ENCODE measurements around the gene EPG5.

Gene EPG5

GRCh38 chr18:45940724-45941123 is 26.4 kb downstream of the EPG5 start:
- peaks cover 82% of the 10 kb centered on the region for H3K36me3 ChIP-seq (ENCODE audit: control insufficient read depth, insufficient read depth, low read length, severe bottlenecking)
- peaks cover 4% of the 10 kb centered on the region for H3K4me1 ChIP-seq (ENCODE audit: control insufficient read depth, insufficient read depth, low read length)

GRCh38 chr18:45939236-45939635 is 27.9 kb downstream of the EPG5 start:
- peaks cover 8% of the 10 kb centered on the region for H3K4me1 ChIP-seq (ENCODE audit: control insufficient read depth, insufficient read depth, low read length)
- H3K9ac ChIP-seq (ENCODE audit: low read length) = no peak overlapping the region
- peaks cover 75% of the 10 kb centered on the region for H3K36me3 ChIP-seq (ENCODE audit: control insufficient read depth, insufficient read depth, low read length, severe bottlenecking)
- no peaks in the 10 kb centered on the region for H3K27me3 ChIP-seq (replicated peaks; ENCODE audit: control insufficient read depth, insufficient read depth, low read length)
- H3K4me3 ChIP-seq (ENCODE audit: low read length) = no peak overlapping the region
- DNase-seq (ENCODE audit: low read depth) = no peak
- H3K9me3 ChIP-seq (ENCODE audit: control insufficient read depth, low read length) = no peaks in the 10 kb centered on the region

More at GRCh38 chr18:45940724-45941123, 26.4 kb downstream of the EPG5 start:
- Histone ChIP-seq H3K27me3 (replicated peaks; ENCODE audit: control insufficient read depth, insufficient read depth, low read length) (no peaks in the 10 kb centered on the region), H3K9me3 (ENCODE audit: control insufficient read depth, low read length) (no peaks in the 10 kb centered on the region), H3K9ac (ENCODE audit: low read length) (no peak overlapping the region), H3K4me3 (ENCODE audit: low read length) (no peak overlapping the region)
- DNase-seq (ENCODE audit: low read depth) = no peak

- Histone ChIP-seq H3K9me3 (ENCODE audit: control insufficient read depth, low read length) (no peaks in the 10 kb centered on the region), H3K4me1 (ENCODE audit: control insufficient read depth, insufficient read depth, low read length) (peaks cover 8% of the 10 kb centered on the region), H3K27me3 (replicated peaks; ENCODE audit: control insufficient read depth, insufficient read depth, low read length) (no peaks in the 10 kb centered on the region), H3K9ac (ENCODE audit: low read length) (no peak overlapping the region), H3K4me3 (ENCODE audit: low read length) (no peak overlapping the region), H3K36me3 (ENCODE audit: control insufficient read depth, insufficient read depth, low read length, severe bottlenecking) (peaks cover 73% of the 10 kb centered on the region)
- DNase-seq (ENCODE audit: low read depth) = no peak
These were observed 28.6 kb downstream of the EPG5 start for GRCh38 chr18:45938488-45938935.

DNA sequence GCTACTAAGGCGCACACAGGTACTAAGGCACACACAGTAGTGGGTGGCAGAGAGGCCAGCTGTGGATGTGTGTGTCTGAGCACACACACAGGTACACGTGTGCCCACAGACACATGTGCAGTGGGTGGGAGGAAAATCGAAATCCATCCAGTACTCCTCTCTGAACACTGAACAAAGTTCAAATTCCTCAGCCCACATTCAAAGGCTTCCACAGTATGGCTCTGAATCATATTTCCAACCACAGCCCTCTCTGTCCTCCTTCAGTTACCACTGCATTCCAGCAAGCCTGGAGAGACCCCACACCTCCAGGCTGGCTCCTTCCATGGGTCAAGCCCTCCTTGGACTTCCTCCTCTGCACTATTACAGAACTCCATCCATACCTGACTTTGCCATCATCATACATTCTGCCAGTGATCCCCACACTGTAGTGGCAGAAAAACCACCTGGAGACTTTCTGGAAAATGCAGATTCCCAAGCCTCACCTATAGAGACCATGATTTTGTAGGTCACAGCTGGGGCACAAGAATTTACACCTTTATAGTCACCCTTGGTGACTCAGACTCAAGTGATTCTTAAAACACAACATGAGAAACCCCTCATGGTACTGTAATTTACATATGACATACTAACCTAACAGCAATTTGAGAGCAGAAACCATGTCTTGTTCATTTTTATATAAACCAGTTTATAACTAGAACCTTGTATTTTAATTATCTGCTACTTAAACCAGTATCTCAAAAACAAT is 31.4 kb downstream of the EPG5 start:
- Histone ChIP-seq H3K4me3 (ENCODE audit: low read length) (no peak overlapping the region), H3K36me3 (ENCODE audit: control insufficient read depth, insufficient read depth, low read length, severe bottlenecking) (peaks cover 63% of the 10 kb centered on the region), H3K4me1 (ENCODE audit: control insufficient read depth, insufficient read depth, low read length) (peaks cover 8% of the 10 kb centered on the region), H3K27me3 (replicated peaks; ENCODE audit: control insufficient read depth, insufficient read depth, low read length) (no peaks in the 10 kb centered on the region), H3K9me3 (ENCODE audit: control insufficient read depth, low read length) (no peaks in the 10 kb centered on the region), H3K9ac (ENCODE audit: low read length) (no peak overlapping the region)
- DNase-seq (ENCODE audit: low read depth) = peak; percentile 50

DNA sequence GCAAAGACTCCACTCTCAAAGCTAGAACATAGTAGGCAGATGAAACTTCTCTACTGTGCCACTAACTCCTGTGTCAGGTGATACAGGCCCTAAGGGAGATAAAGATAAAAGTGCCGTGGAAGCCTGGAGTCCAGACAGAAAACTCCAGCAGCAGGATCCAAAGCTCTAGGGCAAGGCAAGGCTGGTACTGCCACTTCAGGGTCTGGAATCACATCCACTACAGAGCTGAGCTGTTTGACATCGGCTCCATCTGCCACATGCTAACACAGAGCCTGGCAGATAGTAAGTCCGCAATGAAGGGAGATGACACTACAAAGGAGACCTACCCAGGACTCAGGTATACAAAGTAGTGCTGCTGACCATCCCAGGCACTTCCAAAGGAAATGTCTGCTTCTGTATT is 34.4 kb downstream of the EPG5 start:
- peaks cover 62% of the 10 kb centered on the region for H3K36me3 ChIP-seq (ENCODE audit: control insufficient read depth, insufficient read depth, low read length, severe bottlenecking)
- DNase-seq (ENCODE audit: low read depth) = no peak

DNA sequence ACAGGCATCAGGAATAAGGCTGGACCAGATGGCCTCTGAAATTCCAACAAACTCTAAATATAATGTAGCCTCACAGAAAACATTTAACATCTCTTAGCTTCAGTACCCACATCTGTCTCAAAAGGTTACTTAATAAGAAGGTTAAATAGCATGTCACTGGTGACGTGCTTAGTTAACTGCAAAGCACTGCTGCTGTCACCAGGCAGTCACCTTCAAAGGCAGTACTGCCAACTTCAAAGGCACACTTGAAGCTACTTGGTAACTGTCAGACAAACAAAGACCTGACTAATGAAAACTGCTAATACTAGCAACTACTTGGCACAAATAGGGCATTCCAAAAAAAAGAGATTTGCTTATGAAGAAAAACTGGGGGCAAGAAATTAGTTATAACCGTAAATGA is 36.2 kb downstream of the EPG5 start:
- peaks cover 6% of the 10 kb centered on the region for H3K4me1 ChIP-seq (ENCODE audit: control insufficient read depth, insufficient read depth, low read length)
- H3K27me3 ChIP-seq (replicated peaks; ENCODE audit: control insufficient read depth, insufficient read depth, low read length) = no peaks in the 10 kb centered on the region
- DNase-seq (ENCODE audit: low read depth) = no peak
- no peak overlapping the region for H3K9ac ChIP-seq (ENCODE audit: low read length)
- no peaks in the 10 kb centered on the region for H3K9me3 ChIP-seq (ENCODE audit: control insufficient read depth, low read length)
- peaks cover 67% of the 10 kb centered on the region for H3K36me3 ChIP-seq (ENCODE audit: control insufficient read depth, insufficient read depth, low read length, severe bottlenecking)
- H3K4me3 ChIP-seq (ENCODE audit: low read length) = no peak overlapping the region

More for the DNA sequence above, 34.4 kb downstream of the EPG5 start:
- Histone ChIP-seq H3K9ac (ENCODE audit: low read length) (no peak overlapping the region), H3K9me3 (ENCODE audit: control insufficient read depth, low read length) (no peaks in the 10 kb centered on the region), H3K4me3 (ENCODE audit: low read length) (no peak overlapping the region), H3K4me1 (ENCODE audit: control insufficient read depth, insufficient read depth, low read length) (peaks cover 8% of the 10 kb centered on the region), H3K27me3 (replicated peaks; ENCODE audit: control insufficient read depth, insufficient read depth, low read length) (no peaks in the 10 kb centered on the region)

DNA sequence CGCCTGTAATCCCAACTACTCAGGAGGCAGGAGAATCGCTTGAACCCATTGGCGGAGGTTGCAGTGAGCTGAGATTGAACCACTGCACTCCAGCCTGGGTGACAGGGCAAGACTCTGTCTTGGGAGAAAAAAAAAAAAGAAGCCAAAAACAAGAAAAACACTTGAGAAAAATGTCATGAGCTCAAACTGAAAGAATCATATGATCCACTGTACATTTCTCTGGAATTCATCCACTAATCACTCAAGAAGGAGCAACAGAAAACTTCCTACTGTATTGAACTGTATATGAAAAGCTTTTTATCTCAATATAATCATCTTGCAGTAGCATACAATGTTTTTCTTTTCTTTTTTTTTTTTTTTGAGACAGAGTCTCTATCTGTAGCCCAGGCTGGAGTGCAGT is 40.4 kb downstream of the EPG5 start:
- Histone ChIP-seq H3K9me3 (ENCODE audit: control insufficient read depth, low read length) (no peaks in the 10 kb centered on the region), H3K4me3 (ENCODE audit: low read length) (no peak overlapping the region), H3K27me3 (replicated peaks; ENCODE audit: control insufficient read depth, insufficient read depth, low read length) (no peaks in the 10 kb centered on the region), H3K36me3 (ENCODE audit: control insufficient read depth, insufficient read depth, low read length, severe bottlenecking) (peaks cover 85% of the 10 kb centered on the region), H3K9ac (ENCODE audit: low read length) (no peak overlapping the region), H3K4me1 (ENCODE audit: control insufficient read depth, insufficient read depth, low read length) (no peaks in the 10 kb centered on the region)
- DNase-seq (ENCODE audit: low read depth) = no peak

GRCh38 chr18:45926085-45926484 is 41.0 kb downstream of the EPG5 start:
- Histone ChIP-seq H3K27me3 (replicated peaks; ENCODE audit: control insufficient read depth, insufficient read depth, low read length) (no peaks in the 10 kb centered on the region), H3K4me3 (ENCODE audit: low read length) (no peak overlapping the region), H3K9ac (ENCODE audit: low read length) (no peak overlapping the region), H3K9me3 (ENCODE audit: control insufficient read depth, low read length) (no peaks in the 10 kb centered on the region), H3K4me1 (ENCODE audit: control insufficient read depth, insufficient read depth, low read length) (peaks cover under 1% of the 10 kb centered on the region), H3K36me3 (ENCODE audit: control insufficient read depth, insufficient read depth, low read length, severe bottlenecking) (peaks cover 87% of the 10 kb centered on the region)
- no peak for DNase-seq (ENCODE audit: low read depth)

GRCh38 chr18:45923138-45923537 is 44.0 kb downstream of the EPG5 start:
- peaks cover 67% of the 10 kb centered on the region for H3K36me3 ChIP-seq (ENCODE audit: control insufficient read depth, insufficient read depth, low read length, severe bottlenecking)
- no peaks in the 10 kb centered on the region for H3K9me3 ChIP-seq (ENCODE audit: control insufficient read depth, low read length)
- H3K4me3 ChIP-seq (ENCODE audit: low read length) = no peak overlapping the region
- no peaks in the 10 kb centered on the region for H3K27me3 ChIP-seq (replicated peaks; ENCODE audit: control insufficient read depth, insufficient read depth, low read length)
- no peak overlapping the region for H3K9ac ChIP-seq (ENCODE audit: low read length)
- H3K4me1 ChIP-seq (ENCODE audit: control insufficient read depth, insufficient read depth, low read length) = peaks cover 14% of the 10 kb centered on the region
- no peak for DNase-seq (ENCODE audit: low read depth)

DNA sequence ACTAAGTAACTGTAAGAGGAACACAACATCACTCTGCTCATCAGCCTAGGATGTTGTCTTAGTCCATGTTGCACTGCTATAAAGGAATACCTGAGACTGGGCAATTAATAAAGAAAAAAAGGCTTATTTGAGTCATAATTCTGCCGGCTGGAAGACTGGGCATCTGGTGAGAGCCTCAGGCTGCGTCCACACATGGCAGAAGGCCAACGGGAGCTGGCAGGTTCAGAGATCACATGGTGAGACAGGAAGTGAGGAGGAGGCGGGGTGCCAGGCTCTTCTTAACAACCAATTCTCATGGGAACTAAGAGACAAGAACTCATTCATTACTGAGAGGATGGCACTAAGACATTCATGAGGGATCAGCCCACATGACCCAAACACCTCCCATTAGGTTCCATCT is 46.8 kb downstream of the EPG5 start:
- Histone ChIP-seq H3K4me1 (ENCODE audit: control insufficient read depth, insufficient read depth, low read length) (peaks cover 14% of the 10 kb centered on the region), H3K9ac (ENCODE audit: low read length) (no peak overlapping the region), H3K4me3 (ENCODE audit: low read length) (no peak overlapping the region), H3K9me3 (ENCODE audit: control insufficient read depth, low read length) (no peaks in the 10 kb centered on the region), H3K27me3 (replicated peaks; ENCODE audit: control insufficient read depth, insufficient read depth, low read length) (no peaks in the 10 kb centered on the region), H3K36me3 (ENCODE audit: control insufficient read depth, insufficient read depth, low read length, severe bottlenecking) (peaks cover 76% of the 10 kb centered on the region)
- DNase-seq (ENCODE audit: low read depth) = peak; percentile 36

GRCh38 chr18:45916302-45916701 is 50.8 kb downstream of the EPG5 start:
- H3K36me3 ChIP-seq (ENCODE audit: control insufficient read depth, insufficient read depth, low read length, severe bottlenecking) = peaks cover 72% of the 10 kb centered on the region
- no peak overlapping the region for H3K4me3 ChIP-seq (ENCODE audit: low read length)
- no peaks in the 10 kb centered on the region for H3K27me3 ChIP-seq (replicated peaks; ENCODE audit: control insufficient read depth, insufficient read depth, low read length)
- peaks cover 14% of the 10 kb centered on the region for H3K4me1 ChIP-seq (ENCODE audit: control insufficient read depth, insufficient read depth, low read length)
- no peak for DNase-seq (ENCODE audit: low read depth)
- H3K9ac ChIP-seq (ENCODE audit: low read length) = no peak overlapping the region
- H3K9me3 ChIP-seq (ENCODE audit: control insufficient read depth, low read length) = no peaks in the 10 kb centered on the region

DNA sequence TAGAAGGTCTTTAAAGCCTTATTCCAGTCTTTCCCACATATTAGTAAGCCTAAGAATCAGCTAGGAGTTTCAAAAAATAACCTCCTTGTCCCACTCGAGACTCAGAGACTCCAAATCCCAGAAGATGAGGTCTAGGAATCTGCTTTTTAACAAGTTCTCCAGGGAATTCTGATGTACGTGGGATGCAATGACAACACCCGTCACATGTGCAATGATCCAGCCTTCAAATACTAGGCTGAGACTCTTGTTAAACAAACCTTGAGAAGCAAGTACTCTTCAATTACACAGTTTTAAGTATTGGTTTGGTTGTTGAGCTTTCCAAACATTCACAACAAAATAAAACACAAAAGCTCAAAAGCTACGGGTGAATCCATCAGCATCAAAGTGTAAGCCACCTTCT is 53.9 kb downstream of the EPG5 start:
- H3K27me3 ChIP-seq (replicated peaks; ENCODE audit: control insufficient read depth, insufficient read depth, low read length) = no peaks in the 10 kb centered on the region
- no peaks in the 10 kb centered on the region for H3K9me3 ChIP-seq (ENCODE audit: control insufficient read depth, low read length)
- H3K36me3 ChIP-seq (ENCODE audit: control insufficient read depth, insufficient read depth, low read length, severe bottlenecking) = peaks cover 84% of the 10 kb centered on the region
- H3K4me1 ChIP-seq (ENCODE audit: control insufficient read depth, insufficient read depth, low read length) = no peaks in the 10 kb centered on the region
- no peak for DNase-seq (ENCODE audit: low read depth)
- no peak overlapping the region for H3K9ac ChIP-seq (ENCODE audit: low read length)
- no peak overlapping the region for H3K4me3 ChIP-seq (ENCODE audit: low read length)

Data from adipocyte (in vitro differentiated cells).